SW 1271 (cell line): Measurements from ENCODE around the gene SLC35F4.

Source experiments
- DNase-seq, 2 experiments: peaks; one replicate each; lab custom pipeline; 2025; lab: John Stamatoyannopoulos, UW

SLC35F4 gene

GRCh38 chr14:57526942-57527341 lies 338.9 kb downstream of the SLC35F4 start:
- no peak for DNase-seq

DNA sequence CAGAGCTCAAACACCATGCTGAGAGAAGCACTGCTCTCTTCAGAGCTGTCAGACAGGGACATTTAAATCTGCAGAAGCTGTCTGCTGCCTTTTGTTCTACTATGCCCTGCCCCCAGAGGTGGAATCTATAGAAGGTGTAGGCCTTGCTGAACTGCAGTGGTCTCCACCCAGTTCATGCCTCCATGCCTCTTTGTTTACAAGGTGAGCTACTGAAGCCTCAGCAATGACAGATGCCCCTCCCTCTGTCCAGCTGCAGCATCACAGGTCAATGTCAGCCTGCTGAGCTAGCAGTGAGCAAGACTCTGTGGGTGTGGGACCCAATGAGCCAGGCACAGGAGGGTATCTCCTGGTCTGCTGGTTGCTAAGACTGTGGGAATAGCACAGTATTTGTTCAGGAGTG lies 346.8 kb downstream of the SLC35F4 start:
- no peak for DNase-seq
